Uterus (tissue), 2 donors: ENCODE results near the gene PRRT3.

Experiments used
- CTCF ChIP-seq, 4 experiments: fragments of 200-600 bp in 2 of 4; fragments of 450-650 bp in 2 of 4; sonication (generic) in 2 of 4; IDR thresholded peaks; one replicate each; pipeline ENCODE4 v1.5.1; 2016 to 2019; ENCODE audit warnings: antibody characterized with exemption in 4 of 4, mild to moderate bottlenecking in 2 of 4, moderate library complexity in 1 of 4
- POLR2A ChIP-seq, 2 donors: fragments of 450-650 bp; IDR thresholded peaks; one replicate each; pipeline ENCODE4 v1.6.1; 2016; ENCODE audit warnings: antibody characterized with exemption in 2 of 2, mild to moderate bottlenecking in 1 of 2, moderate library complexity in 1 of 2

GRCh38 chr3:9948586-9948985, 3.6 kb downstream of the PRRT3 start:
- no peak for TF ChIP-seq CTCF (IDR thresholded peaks at IDR 0.05)
- TF ChIP-seq POLR2A (IDR thresholded peaks at IDR 0.05) = no peak
